ENCODE data around the gene SETDB2. TPM values are rescaled to one million over a fixed set of nuclear protein-coding genes. Genes with fewer than 3 reads are reported as not detected.

SETDB2 gene
- total RNA-seq, 1 experiment from 2014 or later: 2.7 TPM

DNA sequence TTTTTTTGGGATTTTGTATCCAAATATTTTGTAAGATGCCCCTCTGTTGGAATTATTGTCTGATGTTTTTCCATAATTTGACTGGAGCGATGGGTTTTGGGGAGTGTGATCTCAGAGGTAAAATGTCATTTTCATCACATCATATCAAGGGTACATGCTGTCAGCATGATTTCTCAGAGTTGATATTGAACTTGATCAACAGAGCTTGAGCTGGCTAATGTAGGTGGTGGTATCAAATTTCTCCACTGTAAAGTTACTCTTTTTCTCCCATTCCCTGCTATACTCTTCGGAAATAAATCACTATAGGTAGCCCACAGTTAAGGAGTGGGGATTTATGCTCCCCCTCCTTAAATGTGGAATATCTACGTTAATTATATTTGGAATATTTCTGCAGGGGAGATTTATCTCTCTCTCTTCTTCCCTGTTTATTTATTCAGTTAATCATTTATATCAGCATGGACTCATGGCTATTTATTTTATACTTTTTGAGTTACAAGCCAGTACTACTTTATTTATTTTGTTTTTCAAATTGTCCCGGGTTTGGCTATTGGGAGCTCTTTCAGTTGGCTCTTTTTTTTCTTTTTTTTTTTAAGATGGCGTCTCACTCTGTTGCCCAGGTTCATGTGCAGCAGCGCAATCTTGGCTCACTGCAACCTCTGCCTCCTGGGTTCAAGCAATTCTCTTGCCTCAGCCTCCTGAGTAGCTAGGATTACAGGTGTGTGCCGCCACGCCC, 8.8 kb downstream of the SETDB2 start:
- Histone ChIP-seq H3K4me3 (ENCODE audit: low read length) (no peak overlapping the region), H3K79me2 (ENCODE audit: low read length) (peaks cover 20% of the 10 kb centered on the region), H3K9ac (ENCODE audit: low read length) (no peak overlapping the region), H3K9me2 (replicated peaks; ENCODE audit: low read length) (no peaks in the 10 kb centered on the region), H3K9me3 (ENCODE audit: low read length) (no peaks in the 10 kb centered on the region), H4K20me1 (ENCODE audit: low read length) (no peaks in the 10 kb centered on the region), H3K4me1 (ENCODE audit: insufficient read depth, low read length) (peaks cover 34% of the 10 kb centered on the region), H2AFZ (ENCODE audit: low read length) (no peak overlapping the region), H3K36me3 (ENCODE audit: low read depth, low read length) (no peaks in the 10 kb centered on the region), H3K27ac (ENCODE audit: low read length) (no peak overlapping the region), H3K4me2 (ENCODE audit: low read length) (no peak overlapping the region), H3F3A (ENCODE audit: low read length, unreplicated experiment) (no peaks in the 10 kb centered on the region), H3K27me3 (ENCODE audit: low read length) (no peaks in the 10 kb centered on the region)
- CTCF ChIA-PET: no interaction called here
- intact Hi-C loops (cut with micrococcal nuclease): no loop called here
- no peak for DNase-seq
- no TSS peak for BruUV-seq (replicated peaks)
- no peak for ATAC-seq
- POLR2A ChIA-PET (ENCODE audit: unreplicated experiment): no interaction called here
- TF ChIP-seq, protein P1, sequence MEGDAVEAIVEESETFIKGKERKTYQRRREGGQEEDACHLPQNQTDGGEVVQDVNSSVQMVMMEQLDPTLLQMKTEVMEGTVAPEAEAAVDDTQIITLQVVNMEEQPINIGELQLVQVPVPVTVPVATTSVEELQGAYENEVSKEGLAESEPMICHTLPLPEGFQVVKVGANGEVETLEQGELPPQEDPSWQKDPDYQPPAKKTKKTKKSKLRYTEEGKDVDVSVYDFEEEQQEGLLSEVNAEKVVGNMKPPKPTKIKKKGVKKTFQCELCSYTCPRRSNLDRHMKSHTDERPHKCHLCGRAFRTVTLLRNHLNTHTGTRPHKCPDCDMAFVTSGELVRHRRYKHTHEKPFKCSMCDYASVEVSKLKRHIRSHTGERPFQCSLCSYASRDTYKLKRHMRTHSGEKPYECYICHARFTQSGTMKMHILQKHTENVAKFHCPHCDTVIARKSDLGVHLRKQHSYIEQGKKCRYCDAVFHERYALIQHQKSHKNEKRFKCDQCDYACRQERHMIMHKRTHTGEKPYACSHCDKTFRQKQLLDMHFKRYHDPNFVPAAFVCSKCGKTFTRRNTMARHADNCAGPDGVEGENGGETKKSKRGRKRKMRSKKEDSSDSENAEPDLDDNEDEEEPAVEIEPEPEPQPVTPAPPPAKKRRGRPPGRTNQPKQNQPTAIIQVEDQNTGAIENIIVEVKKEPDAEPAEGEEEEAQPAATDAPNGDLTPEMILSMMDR (conservative IDR thresholded peaks at IDR 0.05; ENCODE audit: low read depth, low read length): no peak
- TF ChIP-seq EZH2phosphoT487 (IDR thresholded peaks at IDR 0.05; ENCODE audit: borderline replicate concordance, low read length) (no peak), EZH2 (IDR thresholded peaks at IDR 0.05; ENCODE audit: low read length, unreplicated experiment) (no peak)

DNA sequence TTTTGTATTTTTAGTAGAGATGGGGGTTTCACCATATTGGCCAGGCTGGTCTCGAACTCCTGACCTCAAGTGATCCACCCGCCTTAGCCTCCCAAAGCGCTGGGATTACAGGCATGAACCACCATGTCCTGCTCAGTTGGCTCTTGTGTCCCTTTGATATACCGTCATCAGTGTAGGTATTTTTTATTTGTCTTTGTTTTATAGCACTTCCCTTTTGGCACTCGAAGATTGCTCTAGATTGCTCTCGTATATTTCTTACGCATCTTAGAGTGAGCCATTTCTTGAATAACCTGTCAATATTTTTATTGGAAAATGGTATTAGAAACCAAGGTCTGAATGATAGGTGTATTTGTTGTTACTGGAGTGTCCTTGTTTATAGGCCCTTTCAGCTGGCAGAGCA, 9.4 kb downstream of the SETDB2 start:
- no peaks in the 10 kb centered on the region for H3K9me2 ChIP-seq (replicated peaks; ENCODE audit: low read length)
- ChIA-PET POLR2A (ENCODE audit: unreplicated experiment) (no interaction called here), CTCF (no interaction called here)
- no peak overlapping the region for H3K27ac ChIP-seq (ENCODE audit: low read length)
- intact Hi-C loops (cut with micrococcal nuclease): no loop called here
- H3K4me3 ChIP-seq (ENCODE audit: low read length): no peak overlapping the region
- peaks cover 28% of the 10 kb centered on the region for H3K4me1 ChIP-seq (ENCODE audit: insufficient read depth, low read length)
- peaks cover 15% of the 10 kb centered on the region for H3K79me2 ChIP-seq (ENCODE audit: low read length)
- H4K20me1 ChIP-seq (ENCODE audit: low read length): no peaks in the 10 kb centered on the region
- TF ChIP-seq, protein P1 (conservative IDR thresholded peaks at IDR 0.05; ENCODE audit: low read depth, low read length): no peak
- no peak for TF ChIP-seq EZH2phosphoT487 (IDR thresholded peaks at IDR 0.05; ENCODE audit: borderline replicate concordance, low read length)
- TF ChIP-seq EZH2 (IDR thresholded peaks at IDR 0.05; ENCODE audit: low read length, unreplicated experiment): no peak
- BruUV-seq (replicated peaks): no TSS peak
- H3K4me2 ChIP-seq (ENCODE audit: low read length): no peak overlapping the region
- DNase-seq (no peak), ATAC-seq (no peak)
- H3F3A ChIP-seq (ENCODE audit: low read length, unreplicated experiment): no peaks in the 10 kb centered on the region
- no peaks in the 10 kb centered on the region for H3K36me3 ChIP-seq (ENCODE audit: low read depth, low read length)
- H3K9me3 ChIP-seq (ENCODE audit: low read length): no peaks in the 10 kb centered on the region
- H3K27me3 ChIP-seq (ENCODE audit: low read length): no peaks in the 10 kb centered on the region
- no peak overlapping the region for H3K9ac ChIP-seq (ENCODE audit: low read length)
- H2AFZ ChIP-seq (ENCODE audit: low read length): no peak overlapping the region

DNA sequence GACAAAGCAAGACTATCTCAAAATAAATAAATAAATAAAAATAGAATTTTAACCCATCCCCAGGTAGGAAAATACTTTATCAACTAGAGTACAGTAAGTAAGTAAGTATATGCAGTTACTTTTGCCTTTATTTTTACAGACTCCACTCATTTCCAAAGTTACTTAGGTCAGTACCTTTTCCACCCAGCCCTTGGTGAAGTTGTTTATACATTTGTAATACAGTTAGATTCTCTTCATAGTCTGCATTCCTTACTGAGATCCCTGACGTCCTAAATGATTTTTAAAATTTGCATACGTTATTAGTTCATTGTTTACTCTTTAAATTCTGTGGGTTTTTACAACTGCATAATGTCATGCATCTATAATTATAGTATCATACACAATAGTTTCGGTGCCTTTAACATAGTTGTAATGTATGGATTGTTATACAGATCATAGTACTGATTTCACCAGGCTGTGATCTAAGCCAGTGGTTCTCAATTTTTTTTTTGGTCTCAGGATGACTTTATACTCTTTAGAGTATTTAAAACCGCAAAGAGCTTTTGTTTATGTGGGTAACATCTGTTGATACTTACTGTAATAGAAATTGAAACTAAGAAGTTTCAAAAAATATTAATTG, 10.4 kb downstream of the SETDB2 start:
- no peak overlapping the region for H3K4me2 ChIP-seq (ENCODE audit: low read length)
- ATAC-seq: no peak
- TF ChIP-seq, protein P1 (conservative IDR thresholded peaks at IDR 0.05; ENCODE audit: low read depth, low read length): no peak
- TF ChIP-seq EZH2 (IDR thresholded peaks at IDR 0.05; ENCODE audit: low read length, unreplicated experiment) (no peak), EZH2phosphoT487 (IDR thresholded peaks at IDR 0.05; ENCODE audit: borderline replicate concordance, low read length) (no peak)

More for the DNA sequence above, 10.4 kb downstream of the SETDB2 start:
- H3K27ac ChIP-seq (ENCODE audit: low read length): no peak overlapping the region
- no peaks in the 10 kb centered on the region for H3K36me3 ChIP-seq (ENCODE audit: low read depth, low read length)
- no peaks in the 10 kb centered on the region for H3K27me3 ChIP-seq (ENCODE audit: low read length)
- BruUV-seq (replicated peaks): no TSS peak
- DNase-seq: no peak
- H3K79me2 ChIP-seq (ENCODE audit: low read length): peaks cover 6% of the 10 kb centered on the region
- H3F3A ChIP-seq (ENCODE audit: low read length, unreplicated experiment): no peaks in the 10 kb centered on the region
- intact Hi-C loops (cut with micrococcal nuclease): no loop called here
- no peaks in the 10 kb centered on the region for H4K20me1 ChIP-seq (ENCODE audit: low read length)
- CTCF ChIA-PET: no interaction called here
- POLR2A ChIA-PET (ENCODE audit: unreplicated experiment): interaction anchor here (0.5 kb wide), 1 partner anchor 36 kb away, joined by 11 read pairs; no protein-coding TSS in a partner anchor
- H3K4me3 ChIP-seq (ENCODE audit: low read length): no peak overlapping the region
- H3K4me1 ChIP-seq (ENCODE audit: insufficient read depth, low read length): peaks cover 23% of the 10 kb centered on the region
- no peaks in the 10 kb centered on the region for H3K9me2 ChIP-seq (replicated peaks; ENCODE audit: low read length)
- H3K9ac ChIP-seq (ENCODE audit: low read length): no peak overlapping the region
- H3K9me3 ChIP-seq (ENCODE audit: low read length): no peaks in the 10 kb centered on the region
- H2AFZ ChIP-seq (ENCODE audit: low read length): no peak overlapping the region

Data from PC-3 (cell line).